ENCODE results near the gene BNC2. TPM values are rescaled to one million over a fixed set of nuclear protein-coding genes. Genes with fewer than 3 reads are reported as not detected.

BNC2 gene
- total and polyA plus RNA-seq, 2 donors (not counting 1 experiment from before 2014, with no cell fraction given) = 34.7 to 39.1 TPM

GRCh38 chr9:16709924-16710323 lies 160.5 kb downstream of the BNC2 start:
- Histone ChIP-seq H3K27ac (ENCODE audit: insufficient read depth, low read length) (no peak overlapping the region), H4K20me1 (ENCODE audit: control insufficient read depth, extremely low read depth, insufficient read depth, low read length) (no peaks in the 10 kb centered on the region), H3K4me2 (ENCODE audit: extremely low read depth, insufficient read depth, low read length) (no peak overlapping the region), H3K79me2 (ENCODE audit: control insufficient read depth, insufficient read depth, low read length) (peaks cover 11% of the 10 kb centered on the region), H3K36me3 (ENCODE audit: control insufficient read depth, insufficient read depth, low read length) (no peaks in the 10 kb centered on the region), H3K9ac (ENCODE audit: insufficient read depth, low read length) (no peak overlapping the region), H3K27me3 (ENCODE audit: control insufficient read depth, insufficient read depth, low read length) (no peaks in the 10 kb centered on the region), H3K4me3 (replicated peaks in 1 of 4; ENCODE audit: control extremely low read depth in 1 of 4, insufficient read depth in 1 of 4, low read depth in 3 of 4, low read length in 4 of 4) (no peak overlapping the region), H2AFZ (ENCODE audit: low read length) (no peak overlapping the region), H3K4me1 (ENCODE audit: control insufficient read depth, extremely low read depth, insufficient read depth, low read length) (peaks cover 21% of the 10 kb centered on the region), H3K9me3 (ENCODE audit: control insufficient read depth, insufficient read depth, low read depth, low read length) (no peaks in the 10 kb centered on the region)
- DNase-seq (ENCODE audit: low read depth in 2 of 2) = no peak
- no peak for TF ChIP-seq EZH2 (IDR thresholded peaks at IDR 0.05; ENCODE audit: low read length, missing control alignments)
- TF ChIP-seq, protein P1, sequence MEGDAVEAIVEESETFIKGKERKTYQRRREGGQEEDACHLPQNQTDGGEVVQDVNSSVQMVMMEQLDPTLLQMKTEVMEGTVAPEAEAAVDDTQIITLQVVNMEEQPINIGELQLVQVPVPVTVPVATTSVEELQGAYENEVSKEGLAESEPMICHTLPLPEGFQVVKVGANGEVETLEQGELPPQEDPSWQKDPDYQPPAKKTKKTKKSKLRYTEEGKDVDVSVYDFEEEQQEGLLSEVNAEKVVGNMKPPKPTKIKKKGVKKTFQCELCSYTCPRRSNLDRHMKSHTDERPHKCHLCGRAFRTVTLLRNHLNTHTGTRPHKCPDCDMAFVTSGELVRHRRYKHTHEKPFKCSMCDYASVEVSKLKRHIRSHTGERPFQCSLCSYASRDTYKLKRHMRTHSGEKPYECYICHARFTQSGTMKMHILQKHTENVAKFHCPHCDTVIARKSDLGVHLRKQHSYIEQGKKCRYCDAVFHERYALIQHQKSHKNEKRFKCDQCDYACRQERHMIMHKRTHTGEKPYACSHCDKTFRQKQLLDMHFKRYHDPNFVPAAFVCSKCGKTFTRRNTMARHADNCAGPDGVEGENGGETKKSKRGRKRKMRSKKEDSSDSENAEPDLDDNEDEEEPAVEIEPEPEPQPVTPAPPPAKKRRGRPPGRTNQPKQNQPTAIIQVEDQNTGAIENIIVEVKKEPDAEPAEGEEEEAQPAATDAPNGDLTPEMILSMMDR (conservative IDR thresholded peaks at IDR 0.05 in 1 of 2, IDR thresholded peaks at IDR 0.05 in 1 of 2; ENCODE audit: low read depth in 1 of 2, low read length in 2 of 2) = no peak

DNA sequence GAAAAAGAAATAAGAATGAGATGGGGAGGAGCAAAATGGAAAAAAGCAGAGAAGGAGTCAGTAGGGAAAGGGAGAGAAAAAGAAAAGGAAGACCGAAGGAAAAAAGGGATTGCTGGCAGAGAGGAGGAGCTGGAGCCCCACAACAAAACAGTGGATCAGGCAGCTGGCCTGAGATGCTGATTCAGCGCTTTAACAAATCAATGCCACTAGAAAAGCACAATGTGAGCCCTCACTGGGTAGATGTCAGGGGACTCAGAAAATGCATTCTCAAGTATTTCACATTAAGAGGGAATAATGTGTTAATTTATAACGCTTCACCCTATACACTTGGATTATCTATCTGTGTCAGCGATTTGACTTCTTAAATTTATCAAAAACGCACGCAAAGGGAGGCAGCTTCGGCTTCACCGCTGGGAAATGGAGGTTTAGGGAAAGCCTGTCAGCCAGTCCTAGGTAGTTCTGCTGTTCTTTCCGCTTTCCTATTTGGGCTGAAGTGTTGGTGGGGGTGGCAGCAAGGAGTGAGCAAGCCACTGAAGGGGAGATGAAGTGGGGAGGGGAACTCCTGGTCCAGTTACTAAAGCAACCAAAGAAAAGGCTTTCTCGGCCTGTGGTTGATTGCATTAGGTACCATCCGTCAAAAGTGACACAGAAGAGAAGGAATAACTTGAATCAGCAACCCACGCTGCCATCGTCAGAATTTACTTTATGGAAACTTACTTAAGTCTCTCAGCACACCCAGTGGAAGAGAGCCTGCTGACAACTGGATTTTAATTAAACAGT lies 161.6 kb downstream of the BNC2 start:
- no peaks in the 10 kb centered on the region for H3K36me3 ChIP-seq (ENCODE audit: control insufficient read depth, insufficient read depth, low read length)
- H3K4me2 ChIP-seq (ENCODE audit: extremely low read depth, insufficient read depth, low read length) = peak overlapping the region; percentile 23
- no peak overlapping the region for H3K4me3 ChIP-seq (replicated peaks in 1 of 4; ENCODE audit: control extremely low read depth in 1 of 4, insufficient read depth in 1 of 4, low read depth in 3 of 4, low read length in 4 of 4)
- no peaks in the 10 kb centered on the region for H4K20me1 ChIP-seq (ENCODE audit: control insufficient read depth, extremely low read depth, insufficient read depth, low read length)
- DNase-seq (ENCODE audit: low read depth in 2 of 2) = peak; percentile 82 to 97
- H3K79me2 ChIP-seq (ENCODE audit: control insufficient read depth, insufficient read depth, low read length) = peaks cover 11% of the 10 kb centered on the region
- H3K27me3 ChIP-seq (ENCODE audit: control insufficient read depth, insufficient read depth, low read length) = no peaks in the 10 kb centered on the region
- no peaks in the 10 kb centered on the region for H3K9me3 ChIP-seq (ENCODE audit: control insufficient read depth, insufficient read depth, low read depth, low read length)
- H3K9ac ChIP-seq (ENCODE audit: insufficient read depth, low read length) = no peak overlapping the region
- TF ChIP-seq, protein P1 (conservative IDR thresholded peaks at IDR 0.05 in 1 of 2, IDR thresholded peaks at IDR 0.05 in 1 of 2; ENCODE audit: low read depth in 1 of 2, low read length in 2 of 2) = no peak
- TF ChIP-seq EZH2 (IDR thresholded peaks at IDR 0.05; ENCODE audit: low read length, missing control alignments) = no peak
- peak overlapping the region; percentile 36 for H3K27ac ChIP-seq (ENCODE audit: insufficient read depth, low read length)
- no peak overlapping the region for H2AFZ ChIP-seq (ENCODE audit: low read length)
- peaks cover 25% of the 10 kb centered on the region for H3K4me1 ChIP-seq (ENCODE audit: control insufficient read depth, extremely low read depth, insufficient read depth, low read length)

- DNase-seq (ENCODE audit: low read depth in 2 of 2) = peak; percentile 97 to 99
- Histone ChIP-seq H3K79me2 (ENCODE audit: control insufficient read depth, insufficient read depth, low read length) (peaks cover 33% of the 10 kb centered on the region), H3K4me3 (replicated peaks in 1 of 4; ENCODE audit: control extremely low read depth in 1 of 4, insufficient read depth in 1 of 4, low read depth in 3 of 4, low read length in 4 of 4) (peak overlapping the region; percentile 33 to 57 (median 47)), H3K27me3 (ENCODE audit: control insufficient read depth, insufficient read depth, low read length) (no peaks in the 10 kb centered on the region), H3K27ac (ENCODE audit: insufficient read depth, low read length) (peak overlapping the region; percentile 99), H3K9me3 (ENCODE audit: control insufficient read depth, insufficient read depth, low read depth, low read length) (no peaks in the 10 kb centered on the region), H4K20me1 (ENCODE audit: control insufficient read depth, extremely low read depth, insufficient read depth, low read length) (no peaks in the 10 kb centered on the region), H3K4me2 (ENCODE audit: extremely low read depth, insufficient read depth, low read length) (peak overlapping the region; percentile 94), H3K4me1 (ENCODE audit: control insufficient read depth, extremely low read depth, insufficient read depth, low read length) (peaks cover 35% of the 10 kb centered on the region), H3K9ac (ENCODE audit: insufficient read depth, low read length) (peak overlapping the region; percentile 76), H2AFZ (ENCODE audit: low read length) (no peak overlapping the region), H3K36me3 (ENCODE audit: control insufficient read depth, insufficient read depth, low read length) (no peaks in the 10 kb centered on the region)
- TF ChIP-seq, protein P1 (conservative IDR thresholded peaks at IDR 0.05 in 1 of 2, IDR thresholded peaks at IDR 0.05 in 1 of 2; ENCODE audit: low read depth in 1 of 2, low read length in 2 of 2) = no peak
- no peak for TF ChIP-seq EZH2 (IDR thresholded peaks at IDR 0.05; ENCODE audit: low read length, missing control alignments)
These were observed 165.3 kb downstream of the BNC2 start for GRCh38 chr9:16705111-16705604.

Measured in fibroblast of lung (primary cell).